ENCODE data around the gene REEP2.

GRCh38 chr5:138472353-138472752 lies 33.5 kb downstream of the REEP2 start:
- TF ChIP-seq CTCF (IDR thresholded peaks at IDR 0.05; ENCODE audit: low read length): no peak
- TF ChIP-seq EZH2 (IDR thresholded peaks at IDR 0.05; ENCODE audit: borderline replicate concordance, low read length): no peak
